HCT116 (cell line): ENCODE data around the gene ADGRD1. TPM values are rescaled to one million over a fixed set of nuclear protein-coding genes. Genes with fewer than 3 reads are reported as not detected.

ENCODE experiments used
- ATAC-seq: fragments of 200-7000 bp; cut with Tn5 transposase; 2 replicates; pipeline ENCODE4 v1.9.1; 2020; ENCODE audit warnings: mild to moderate bottlenecking, moderate library complexity
- BruUV-seq: library from RNA; stranded (reverse); fragments of 400-500 nt; replicated peaks from 2 replicates; lab custom pipeline; 2021; lab: Mats Ljungman, UMichigan
- CTCF ChIA-PET: fragments of 300-600 bp; sonication (Branson Sonifier 250); formaldehyde crosslinking; loops from one replicate; lab custom pipeline; 2021; ENCODE audit warnings: antibody characterized with exemption; lab: Charles Lee
- POLR2A ChIA-PET: fragments of 300-600, 350-600 bp; sonication (Branson Sonifier 250); formaldehyde crosslinking; loops from one replicate; lab custom pipeline; 2021; ENCODE audit warnings: antibody characterized with exemption; lab: Charles Lee
- RAD21 ChIA-PET, 2 experiments: fragments of 300-600 bp; sonication (Branson Sonifier 250); formaldehyde crosslinking; loops; one replicate each; lab custom pipeline; 2023; ENCODE audit warnings: low total read pairs in 2 of 2; ENCODE audit not compliant: uncharacterized antibody in 2 of 2, unreplicated experiment in 2 of 2, low non-redundant PET in 1 of 2; lab: Charles Lee
- DNase-seq: peaks from one replicate; pipeline ENCODE4 v3.0.0-alpha.2; 2010; ENCODE audit warnings: low read depth, low spot score
- H2AFZ ChIP-seq: fragments of 200-600 bp; shearing (Covaris generic), sonication (generic); 2 replicates; pipeline ENCODE4 v1.6.1; 2017; ENCODE audit warnings: low read depth, mixed run types, mixed read lengths, antibody characterized with exemption, low read length; ENCODE audit not compliant: poor library complexity, severe bottlenecking
- H3K27ac ChIP-seq: 2 replicates; pipeline ENCODE4 v1.5.1; 2012; ENCODE audit warnings: low read depth, low read length
- H3K27me3 ChIP-seq: fragments of 200-600 bp; sonication (generic); 2 replicates; pipeline ENCODE4 v1.6.1; 2016; ENCODE audit warnings: mixed run types, low read length, mixed read lengths; ENCODE audit not compliant: insufficient read depth
- H3K36me3 ChIP-seq, 2 experiments: fragments of 200-500 bp in 1 of 2; fragments of 200-600 bp in 1 of 2; sonication (Bioruptor generic) in 1 of 2; sonication (generic) in 1 of 2; 2 replicates each; pipeline versions ENCODE4 v1.5.1 to v1.6.1; 2014 to 2016; ENCODE audit warnings: low read length in 2 of 2, inconsistent platforms in 1 of 2, mixed read lengths in 1 of 2, mixed run types in 1 of 2; ENCODE audit not compliant: insufficient read depth in 2 of 2, control insufficient read depth in 1 of 2
- H3K4me1 ChIP-seq, 2 experiments: fragments of 200-600 bp in 1 of 2; sonication (generic) in 1 of 2; 2 replicates each; pipeline versions ENCODE4 v1.5.1 to v1.6.1; 2012 to 2017; ENCODE audit warnings: low read length in 2 of 2, inconsistent platforms in 1 of 2, mild to moderate bottlenecking in 1 of 2, mixed read lengths in 1 of 2, mixed run types in 1 of 2, moderate library complexity in 1 of 2; ENCODE audit not compliant: insufficient read depth in 2 of 2, control insufficient read depth in 1 of 2
- H3K4me2 ChIP-seq: fragments of 200-600 bp; sonication (generic); 2 replicates; pipeline ENCODE4 v1.6.1; 2017; ENCODE audit warnings: mixed run types, low read length, mixed read lengths
- H3K4me3 ChIP-seq, 2 experiments: fragments of 200-600 bp in 1 of 2; sonication (generic) in 1 of 2; replicated peaks in 1 of 2; 2 replicates each; pipeline ENCODE4 v1.5.1; 2011 to 2016; ENCODE audit warnings: low read length in 2 of 2, control low read depth in 1 of 2, low read depth in 1 of 2, mild to moderate bottlenecking in 1 of 2, mixed read lengths in 1 of 2, mixed run types in 1 of 2
- H3K79me2 ChIP-seq: fragments of 200-600 bp; sonication (generic); 2 replicates; pipeline ENCODE4 v1.6.1; 2017; ENCODE audit warnings: mild to moderate bottlenecking, mixed run types, low read length, moderate library complexity, mixed read lengths; ENCODE audit not compliant: insufficient read depth
- H3K9ac ChIP-seq: fragments of 200-600 bp; sonication (generic); 2 replicates; pipeline ENCODE4 v1.6.1; 2016; ENCODE audit warnings: low read length, mixed read lengths
- H3K9me2 ChIP-seq: fragments of 200-600 bp; sonication (generic), shearing (Covaris generic); 2 replicates; pipeline ENCODE4 v1.6.1; 2017; ENCODE audit warnings: mixed run types, mild to moderate bottlenecking, moderate library complexity; ENCODE audit not compliant: insufficient read depth
- H3K9me3 ChIP-seq, 2 experiments: fragments of 200-500 bp in 1 of 2; fragments of 200-600 bp in 1 of 2; sonication (Bioruptor generic) in 1 of 2; sonication (generic) in 1 of 2; 2 replicates each; pipeline ENCODE4 v1.6.1; 2014 to 2017; ENCODE audit warnings: low read length in 2 of 2, mixed read lengths in 2 of 2, inconsistent platforms in 1 of 2, low read depth in 1 of 2, mild to moderate bottlenecking in 1 of 2, mixed run types in 1 of 2, moderate library complexity in 1 of 2; ENCODE audit not compliant: control insufficient read depth in 1 of 2, insufficient read depth in 1 of 2
- H4K20me1 ChIP-seq: fragments of 200-600 bp; sonication (generic), shearing (Covaris generic); 2 replicates; pipeline ENCODE4 v1.6.1; 2017; ENCODE audit warnings: mixed run types, mild to moderate bottlenecking, moderate library complexity; ENCODE audit not compliant: insufficient read depth
- ATF3 ChIP-seq: IDR thresholded peaks from 2 replicates; pipeline ENCODE4 v1.6.1; 2012
- CEBPB ChIP-seq: IDR thresholded peaks from 2 replicates; pipeline ENCODE4 v1.6.1; 2012; ENCODE audit warnings: low read depth
- ELF1 ChIP-seq: IDR thresholded peaks from 2 replicates; pipeline ENCODE4 v1.6.1; 2012; ENCODE audit warnings: low read depth, borderline replicate concordance
- JUND ChIP-seq: IDR thresholded peaks from 2 replicates; pipeline ENCODE4 v1.6.1; 2012
- POLR2A ChIP-seq: IDR thresholded peaks from 2 replicates; pipeline ENCODE4 v1.7.0; 2011; ENCODE audit warnings: borderline replicate concordance; ENCODE audit not compliant: insufficient read depth, insufficient read length; ENCODE audit errors: extremely low read depth
- RAD21 ChIP-seq: IDR thresholded peaks from 2 replicates; pipeline ENCODE4 v1.6.1; 2012; ENCODE audit warnings: low read depth, mild to moderate bottlenecking
- SRF ChIP-seq: IDR thresholded peaks from 2 replicates; pipeline ENCODE4 v1.6.1; 2012; ENCODE audit warnings: low read depth
- YY1 ChIP-seq: IDR thresholded peaks from 2 replicates; pipeline ENCODE4 v1.6.1; 2011; ENCODE audit warnings: low read length, low read depth, moderate library complexity, mild to moderate bottlenecking; ENCODE audit not compliant: insufficient replicate concordance; ENCODE audit errors: extremely low read depth
- ZFX ChIP-seq: fragments of 450-650 bp; IDR thresholded peaks from 2 replicates; pipeline ENCODE4 v1.6.1; 2017
- intact Hi-C: fragments of 100-400 bp; cut with micrococcal nuclease; formaldehyde crosslinking; loops from 2 replicates; pipeline ENCODE4 v1.10.0; 2022
- total RNA-seq: library from RNA; stranded (reverse); gene quantifications from one replicate; pipeline ENCODE4 v1.2.1, GENCODE V29; 2021; ENCODE audit not compliant: unreplicated experiment

Gene ADGRD1
- total RNA-seq, 1 experiment from 2014 or later, result 0.44 TPM

- ATAC-seq (no peak), DNase-seq (no peak)
- Histone ChIP-seq H3K9me3 (no peaks in the 10 kb centered on the region), H3K4me1 (peaks cover 2 to 6% of the 10 kb centered on the region in 2 experiments; a peak in 1 of 4 replicates), H3K36me3 (no peaks in the 10 kb centered on the region), H3K27me3 (peaks cover 10% of the 10 kb centered on the region; the same call in 1 of the 2 replicates), H3K9ac (no peak overlapping the region), H2AFZ (no peak overlapping the region), H3K9me2 (no peaks in the 10 kb centered on the region), H3K27ac (no peak overlapping the region), H3K4me3 (no peak overlapping the region), H3K4me2 (no peak overlapping the region), H4K20me1 (no peaks in the 10 kb centered on the region), H3K79me2 (no peaks in the 10 kb centered on the region)
- RAD21 ChIA-PET, result interaction anchor here in 1 of 2 experiments (1.9 kb wide), 1 partner anchor 187 kb away, joined by 5 read pairs; no protein-coding TSS in a partner anchor
- no TSS peak for BruUV-seq
- CTCF ChIA-PET, result no interaction called here
- intact Hi-C loops, result loop anchor here (2.0 kb wide), 1 partner anchor 911 kb away; the partner anchor contains the start of gene MMP17
- TF ChIP-seq POLR2A (no peak), RAD21 (no peak), JUND (no peak), YY1 (no peak), SRF (no peak), CEBPB (no peak)
- POLR2A ChIA-PET, result no interaction called here
Measured at GRCh38 chr12:130917607-130918006, 36.1 kb upstream of the ADGRD1 start.

- Histone ChIP-seq H3K9me2 (no peaks in the 10 kb centered on the region), H4K20me1 (no peaks in the 10 kb centered on the region), H3K27ac (no peak overlapping the region), H3K79me2 (no peaks in the 10 kb centered on the region), H3K27me3 (peaks cover 10% of the 10 kb centered on the region; the same call in 1 of the 2 replicates), H3K4me1 (peaks cover 2 to 6% of the 10 kb centered on the region in 2 experiments; a peak in 1 of 4 replicates), H3K36me3 (no peaks in the 10 kb centered on the region), H3K4me2 (no peak overlapping the region), H3K9ac (no peak overlapping the region), H3K9me3 (no peaks in the 10 kb centered on the region), H2AFZ (no peak overlapping the region), H3K4me3 (no peak overlapping the region)
- no TSS peak for BruUV-seq
- RAD21 ChIA-PET, result no interaction called here
- intact Hi-C loops, result no loop called here
- POLR2A ChIA-PET, result no interaction called here
- DNase-seq (no peak), ATAC-seq (no peak)
- CTCF ChIA-PET, result no interaction called here
- TF ChIP-seq ZFX (no peak), ELF1 (no peak), ATF3 (no peak)
Measured at GRCh38 chr12:130919086-130919485, 34.6 kb upstream of the ADGRD1 start.
